GM23248 (cell line): ENCODE measurements around the gene PRDX4. TPM values are rescaled to one million over a fixed set of nuclear protein-coding genes. Genes with fewer than 3 reads are reported as not detected.

Experiments
- DNase-seq: peaks from one replicate; pipeline ENCODE4 v3.0.0-alpha.2; 2015
- H2AFZ ChIP-seq: fragments of 200-600 bp; sonication (generic); 2 replicates; pipeline ENCODE4 v1.6.1; 2016; ENCODE audit warnings: antibody characterized with exemption
- H3F3A ChIP-seq: fragments of 200-600 bp; sonication (generic); 2 replicates; pipeline ENCODE4 v1.6.1; 2016; ENCODE audit warnings: mild to moderate bottlenecking, antibody characterized with exemption, mixed run types; ENCODE audit not compliant: insufficient read depth
- H3K27ac ChIP-seq: fragments of 200-600 bp; sonication (generic); 2 replicates; pipeline ENCODE4 v1.5.1; 2016; ENCODE audit warnings: mild to moderate bottlenecking
- H3K27me3 ChIP-seq: fragments of 200-600 bp; sonication (generic); replicated peaks from 2 replicates; pipeline ENCODE4 v1.6.1; 2016; ENCODE audit warnings: mild to moderate bottlenecking; ENCODE audit not compliant: insufficient read depth
- H3K36me3 ChIP-seq: fragments of 200-600 bp; sonication (generic); 2 replicates; pipeline ENCODE4 v1.6.1; 2016; ENCODE audit warnings: low read depth, mild to moderate bottlenecking
- H3K4me1 ChIP-seq: fragments of 200-600 bp; sonication (generic); 2 replicates; pipeline ENCODE4 v1.6.1; 2016; ENCODE audit warnings: mild to moderate bottlenecking; ENCODE audit not compliant: insufficient read depth
- H3K4me2 ChIP-seq: fragments of 200-600 bp; sonication (generic); one replicate; pipeline ENCODE4 v1.6.1; 2016; ENCODE audit warnings: mild to moderate bottlenecking; ENCODE audit not compliant: unreplicated experiment
- H3K4me3 ChIP-seq: fragments of 200-600 bp; sonication (generic); 2 replicates; pipeline ENCODE4 v1.5.1; 2016; ENCODE audit warnings: mild to moderate bottlenecking
- H3K79me2 ChIP-seq: fragments of 200-600 bp; sonication (generic); 2 replicates; pipeline ENCODE4 v1.6.1; 2016; ENCODE audit warnings: mild to moderate bottlenecking; ENCODE audit not compliant: insufficient read depth
- H3K9ac ChIP-seq: fragments of 200-600 bp; sonication (generic); 2 replicates; pipeline ENCODE4 v1.6.1; 2016; ENCODE audit warnings: mild to moderate bottlenecking
- H3K9me2 ChIP-seq: fragments of 200-600 bp; sonication (generic); 2 replicates; pipeline ENCODE4 v1.6.1; 2016; ENCODE audit warnings: mixed run types, mild to moderate bottlenecking, moderate library complexity; ENCODE audit not compliant: insufficient read depth
- H3K9me3 ChIP-seq: fragments of 200-600 bp; sonication (generic); one replicate; pipeline ENCODE4 v1.6.1; 2017; ENCODE audit warnings: low read depth
- H4K20me1 ChIP-seq: fragments of 200-600 bp; sonication (generic); 2 replicates; pipeline ENCODE4 v1.6.0; 2016; ENCODE audit not compliant: insufficient read depth
- EZH2 ChIP-seq: fragments of 200-600 bp; sonication (generic); IDR thresholded peaks from 2 replicates; pipeline ENCODE4 v1.6.1; 2018; ENCODE audit warnings: antibody characterized with exemption, mild to moderate bottlenecking; ENCODE audit not compliant: insufficient read depth, poor library complexity, severe bottlenecking
- EZH2phosphoT487 ChIP-seq: fragments of 200-600 bp; sonication (generic); IDR thresholded peaks from 2 replicates; pipeline ENCODE4 v1.6.1; 2018; ENCODE audit warnings: antibody characterized with exemption, moderate library complexity, mild to moderate bottlenecking, low read depth; ENCODE audit not compliant: insufficient read depth
- WGBS, 2 experiments: methylation state at CpG; one replicate each; pipeline ENCODE4 v1.1.6; 2015 to 2017; ENCODE audit warnings: low lambda C conversion rate in 2 of 2, low coverage in 1 of 2; ENCODE audit errors: missing lambda C conversion rate in 2 of 2; 5-methylcytosine and 5-hydroxymethylcytosine counted together
- in situ Hi-C: fragments of 300-500 bp; cut with MboI; formaldehyde crosslinking; loops from 2 replicates; pipeline ENCODE4 v1.15.0; 2020
- polyA plus RNA-seq: library from polyadenylated mRNA; unstranded; fragments of >200 nt; fragmentation: Nextera tagmentation; extraction: Ambion mirVana; gene quantifications from 2 replicates; pipeline ENCODE4 v1.2.1, GENCODE V29; 2016
- total RNA-seq: library from RNA; depleted of rRNA; stranded (reverse); fragments of >200 nt; shearing (Covaris generic); gene quantifications from 2 replicates; pipeline ENCODE4 v1.2.3, GENCODE V29; 2014; rRNA removed

Gene PRDX4
- total and polyA plus RNA-seq, 2 experiments from 2014 or later: 571 to 679 TPM

- Histone ChIP-seq H3K9me3 (no peaks in the 10 kb centered on the region), H3K36me3 (0 out of 2 replicates have a peak, but pooled peaks cover 12% of the 10 kb centered on the region), H3K4me3 (no peak overlapping the region), H2AFZ (no peak overlapping the region), H4K20me1 (0 out of 2 replicates have a peak, but pooled peaks cover under 1% of the 10 kb centered on the region), H3K4me1 (no peaks in the 10 kb centered on the region), H3K27me3 (no peaks in the 10 kb centered on the region), H3K4me2 (no peak overlapping the region), H3K27ac (no peak overlapping the region), H3K9me2 (no peaks in the 10 kb centered on the region), H3K79me2 (peaks cover 50% of the 10 kb centered on the region), H3K9ac (no peak overlapping the region), H3F3A (no peaks in the 10 kb centered on the region)
- 90 to 100% methylated on average over 1 of the region's 1 CpG for WGBS, 2 experiments
- TF ChIP-seq EZH2phosphoT487: no peak
- no peak for TF ChIP-seq EZH2
- no peak for DNase-seq
- in situ Hi-C loops: no loop called here
These were observed 61.9 kb downstream of the PRDX4 start for GRCh38 chrX:23729214-23729613.

- no peak overlapping the region for H3K4me2 ChIP-seq
- H3K27me3 ChIP-seq: no peaks in the 10 kb centered on the region
- no peak overlapping the region for H3K4me3 ChIP-seq
- DNase-seq: no peak
- H3K4me1 ChIP-seq: no peaks in the 10 kb centered on the region
- 0 out of 2 replicates have a peak, but pooled peaks cover 12% of the 10 kb centered on the region for H3K36me3 ChIP-seq
- peaks cover 73% of the 10 kb centered on the region for H3K79me2 ChIP-seq
- TF ChIP-seq EZH2phosphoT487: no peak
- no peak for TF ChIP-seq EZH2
- no peaks in the 10 kb centered on the region for H3K9me2 ChIP-seq
- H3K27ac ChIP-seq: no peak overlapping the region
- in situ Hi-C loops: no loop called here
- WGBS, 2 experiments: 91 to 100% methylated on average over 1 of the region's 1 CpG
- no peaks in the 10 kb centered on the region for H3F3A ChIP-seq
- H3K9ac ChIP-seq: no peak overlapping the region
- H3K9me3 ChIP-seq: no peaks in the 10 kb centered on the region
- H4K20me1 ChIP-seq: peaks cover 8% of the 10 kb centered on the region; the same call in 1 of the 2 replicates
- H2AFZ ChIP-seq: no peak overlapping the region
These were observed 64.7 kb downstream of the PRDX4 start for GRCh38 chrX:23731951-23732350.

GRCh38 chrX:23732704-23733103, 65.4 kb downstream of the PRDX4 start:
- 78 to 80% methylated on average over 5 of the region's 5 CpGs for WGBS, 2 experiments
- no peak overlapping the region for H3K9ac ChIP-seq
- in situ Hi-C loops: no loop called here
- no peaks in the 10 kb centered on the region for H3K9me3 ChIP-seq
- no peak for TF ChIP-seq EZH2
- TF ChIP-seq EZH2phosphoT487: no peak
- no peak overlapping the region for H3K27ac ChIP-seq
- H3K4me3 ChIP-seq: no peak overlapping the region
- H3K79me2 ChIP-seq: peaks cover 77% of the 10 kb centered on the region
- H4K20me1 ChIP-seq: peaks cover 8% of the 10 kb centered on the region; the same call in 1 of the 2 replicates
- H3K36me3 ChIP-seq: 0 out of 2 replicates have a peak, but pooled peaks cover 12% of the 10 kb centered on the region
- H3K27me3 ChIP-seq: no peaks in the 10 kb centered on the region
- H3K4me1 ChIP-seq: no peaks in the 10 kb centered on the region
- H3K9me2 ChIP-seq: no peaks in the 10 kb centered on the region
- no peak overlapping the region for H3K4me2 ChIP-seq
- no peak overlapping the region for H2AFZ ChIP-seq
- no peaks in the 10 kb centered on the region for H3F3A ChIP-seq
- no peak for DNase-seq

Other genes with a start within 250 kb of the PRDX4 start
- 67.2 and 85.2 TPM in 2 replicates for gene ACOT9, start 75.8 kb downstream of the PRDX4 start, total RNA-seq
- gene ACOT9, start 75.8 kb downstream of the PRDX4 start, polyA plus RNA-seq: 62.5 and 66.7 TPM in 2 replicates
- gene SAT1, start 115.7 kb downstream of the PRDX4 start, total RNA-seq: 168 and 171 TPM in 2 replicates
- gene SAT1, start 115.7 kb downstream of the PRDX4 start, polyA plus RNA-seq: 223 and 245 TPM in 2 replicates
- 7.3 and 8.6 TPM in 2 replicates for gene APOO, start 240.4 kb downstream of the PRDX4 start, total RNA-seq
- gene APOO, start 240.4 kb downstream of the PRDX4 start, polyA plus RNA-seq: 20.2 and 21.0 TPM in 2 replicates
- not detected in 2 replicates for gene CXorf58, start 240.5 kb downstream of the PRDX4 start, total RNA-seq
- not detected in 2 replicates for gene CXorf58, start 240.5 kb downstream of the PRDX4 start, polyA plus RNA-seq